Measurements from ENCODE around the gene RNF157. TPM values are rescaled to one million over a fixed set of nuclear protein-coding genes. Genes with fewer than 3 reads are reported as not detected.

The RNF157 gene
- total and polyA plus RNA-seq, 9 of the 15 experiments (the other 6 are each of a cell fraction or from before 2014, with no cell fraction given), result 8.1 to 31.7 (median 20.8) TPM

DNA sequence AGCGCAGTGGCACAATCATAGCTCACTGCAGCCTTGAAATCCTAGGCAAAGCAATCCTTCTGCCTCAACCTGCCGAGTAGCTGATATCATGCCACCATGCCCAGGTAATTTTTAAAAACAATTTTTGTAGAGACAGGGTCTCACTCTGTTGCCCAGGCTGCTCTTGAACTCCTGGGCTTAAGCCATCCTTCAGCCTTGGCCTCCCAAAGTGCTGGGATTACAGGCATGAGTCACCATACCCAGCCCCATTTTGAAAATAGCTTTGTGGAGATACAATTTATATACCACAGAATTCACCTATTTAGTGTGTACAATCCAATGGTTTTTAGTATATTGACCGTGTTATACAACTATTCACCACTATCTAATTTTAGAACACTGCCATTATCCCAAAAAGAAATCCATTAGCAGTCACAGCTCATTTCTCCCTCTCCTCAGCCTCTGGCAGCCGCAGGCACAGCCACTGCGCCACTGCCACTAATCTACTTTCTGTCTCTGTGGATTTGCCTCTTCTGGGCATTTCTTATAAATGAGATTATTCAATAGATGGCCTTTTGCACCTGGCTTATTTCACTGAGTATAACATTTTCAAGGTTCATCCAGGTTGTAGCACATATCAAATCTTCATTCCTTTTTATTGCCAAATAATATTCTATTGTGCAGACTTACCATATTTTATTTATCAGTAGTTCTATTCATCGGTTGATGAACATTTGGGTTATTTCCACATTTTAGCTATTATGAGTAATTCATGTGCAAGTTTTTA, 6.5 kb downstream of the RNF157 start (continued):
- TF ChIP-seq PRMT5 (CRISPR knock-in tag; IDR thresholded peaks at IDR 0.05) (no peak), ARHGAP35 (IDR thresholded peaks at IDR 0.05; ENCODE audit: partially characterized antibody) (no peak), SIN3A (IDR thresholded peaks at IDR 0.05; ENCODE audit: borderline replicate concordance in 2 of 2, control insufficient read depth in 1 of 2, low read depth in 2 of 2, low read length in 2 of 2) (no peak), ZNF76 (CRISPR knock-in tag; IDR thresholded peaks at IDR 0.05; ENCODE audit: borderline replicate concordance) (no peak), U2AF1 (optimal IDR thresholded peaks at IDR 0.05; ENCODE audit: low read depth, low read length) (no peak), NR1H2 (CRISPR knock-in tag; IDR thresholded peaks at IDR 0.05) (no peak), RHOXF2B (CRISPR knock-in tag; conservative IDR thresholded peaks at IDR 0.05) (no peak), MCM2 (IDR thresholded peaks at IDR 0.05; ENCODE audit: low read depth) (no peak), RBFOX2 (IDR thresholded peaks at IDR 0.05; ENCODE audit: low read depth, low read length) (no peak), GTF2A2 (tag; IDR thresholded peaks at IDR 0.05) (no peak), ZNF717 (CRISPR knock-in tag; IDR thresholded peaks at IDR 0.05) (no peak), ZNF707 (CRISPR knock-in tag; conservative IDR thresholded peaks at IDR 0.05) (no peak)
- TF ChIP-seq, protein P1, sequence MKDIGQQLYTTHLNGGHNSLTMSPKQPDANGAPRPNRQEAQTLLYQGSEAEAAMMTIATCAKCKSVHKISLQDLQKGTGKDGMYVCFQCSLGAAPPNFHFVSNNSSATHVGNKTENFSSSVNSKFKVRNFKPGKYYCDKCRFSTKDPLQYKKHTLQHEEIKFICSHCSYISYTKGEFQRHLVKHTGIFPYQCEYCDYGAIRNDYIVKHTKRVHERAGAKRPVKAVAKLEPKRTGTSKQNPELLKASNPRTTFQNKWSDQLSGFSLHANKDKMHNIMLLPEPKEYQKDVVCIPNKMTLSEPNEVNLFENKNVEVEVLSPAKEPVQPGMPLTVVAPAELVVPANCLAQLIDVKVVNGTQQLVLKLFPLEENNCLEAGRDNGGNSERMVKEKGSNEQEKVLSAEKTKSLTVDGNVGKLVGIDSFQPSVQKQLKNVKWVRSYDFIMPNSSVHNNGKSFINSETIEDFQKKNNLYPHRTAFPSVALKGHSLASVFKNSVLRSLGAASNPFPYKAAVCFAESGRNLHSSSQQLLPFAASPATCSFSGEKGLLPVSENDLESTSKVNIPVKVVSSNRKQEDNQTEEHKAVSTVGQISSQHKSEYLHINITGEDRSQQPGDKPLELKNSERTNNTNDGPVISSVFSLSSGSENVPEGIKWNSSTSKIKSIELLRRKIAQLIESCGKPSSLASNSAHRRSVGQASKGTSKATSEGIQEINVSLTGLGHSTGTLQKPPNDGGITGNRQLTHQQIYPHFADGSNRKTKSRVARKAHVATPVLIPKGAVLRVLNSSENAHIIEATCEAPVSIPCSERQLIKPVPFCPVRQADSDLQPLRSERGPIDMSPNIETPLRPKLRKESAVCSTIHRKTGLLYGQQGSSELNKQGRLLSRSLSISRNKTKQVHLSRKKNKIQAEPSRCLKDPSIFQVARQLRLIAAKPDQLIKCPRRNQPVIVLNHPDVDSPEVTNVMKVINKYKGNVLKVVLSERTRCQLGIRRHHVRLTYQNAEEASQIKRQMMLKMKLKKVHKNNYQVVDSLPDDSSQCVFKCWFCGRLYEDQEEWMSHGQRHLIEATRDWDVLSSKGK (CRISPR knock-in tag; IDR thresholded peaks at IDR 0.05), result no peak
- TF ChIP-seq, protein P2, sequence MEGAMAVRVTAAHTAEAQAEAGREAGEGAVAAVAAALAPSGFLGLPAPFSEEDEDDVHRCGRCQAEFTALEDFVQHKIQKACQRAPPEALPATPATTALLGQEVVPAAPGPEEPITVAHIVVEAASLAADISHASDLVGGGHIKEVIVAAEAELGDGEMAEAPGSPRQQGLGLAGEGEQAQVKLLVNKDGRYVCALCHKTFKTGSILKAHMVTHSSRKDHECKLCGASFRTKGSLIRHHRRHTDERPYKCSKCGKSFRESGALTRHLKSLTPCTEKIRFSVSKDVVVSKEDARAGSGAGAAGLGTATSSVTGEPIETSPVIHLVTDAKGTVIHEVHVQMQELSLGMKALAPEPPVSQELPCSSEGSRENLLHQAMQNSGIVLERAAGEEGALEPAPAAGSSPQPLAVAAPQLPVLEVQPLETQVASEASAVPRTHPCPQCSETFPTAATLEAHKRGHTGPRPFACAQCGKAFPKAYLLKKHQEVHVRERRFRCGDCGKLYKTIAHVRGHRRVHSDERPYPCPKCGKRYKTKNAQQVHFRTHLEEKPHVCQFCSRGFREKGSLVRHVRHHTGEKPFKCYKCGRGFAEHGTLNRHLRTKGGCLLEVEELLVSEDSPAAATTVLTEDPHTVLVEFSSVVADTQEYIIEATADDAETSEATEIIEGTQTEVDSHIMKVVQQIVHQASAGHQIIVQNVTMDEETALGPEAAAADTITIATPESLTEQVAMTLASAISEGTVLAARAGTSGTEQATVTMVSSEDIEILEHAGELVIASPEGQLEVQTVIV (CRISPR knock-in tag; IDR thresholded peaks at IDR 0.05; ENCODE audit: borderline replicate concordance), result no peak
- TF ChIP-seq, protein P3, sequence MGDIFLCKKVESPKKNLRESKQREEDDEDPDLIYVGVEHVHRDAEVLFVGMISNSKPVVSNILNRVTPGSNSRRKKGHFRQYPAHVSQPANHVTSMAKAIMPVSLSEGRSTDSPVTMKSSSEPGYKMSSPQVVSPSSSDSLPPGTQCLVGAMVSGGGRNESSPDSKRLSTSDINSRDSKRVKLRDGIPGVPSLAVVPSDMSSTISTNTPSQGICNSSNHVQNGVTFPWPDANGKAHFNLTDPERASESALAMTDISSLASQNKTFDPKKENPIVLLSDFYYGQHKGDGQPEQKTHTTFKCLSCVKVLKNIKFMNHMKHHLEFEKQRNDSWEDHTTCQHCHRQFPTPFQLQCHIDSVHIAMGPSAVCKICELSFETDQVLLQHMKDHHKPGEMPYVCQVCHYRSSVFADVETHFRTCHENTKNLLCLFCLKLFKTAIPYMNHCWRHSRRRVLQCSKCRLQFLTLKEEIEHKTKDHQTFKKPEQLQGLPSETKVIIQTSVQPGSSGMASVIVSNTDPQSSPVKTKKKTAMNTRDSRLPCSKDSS (IDR thresholded peaks at IDR 0.05; ENCODE audit: low read depth, partially characterized antibody), result no peak
- TF ChIP-seq, protein P4, sequence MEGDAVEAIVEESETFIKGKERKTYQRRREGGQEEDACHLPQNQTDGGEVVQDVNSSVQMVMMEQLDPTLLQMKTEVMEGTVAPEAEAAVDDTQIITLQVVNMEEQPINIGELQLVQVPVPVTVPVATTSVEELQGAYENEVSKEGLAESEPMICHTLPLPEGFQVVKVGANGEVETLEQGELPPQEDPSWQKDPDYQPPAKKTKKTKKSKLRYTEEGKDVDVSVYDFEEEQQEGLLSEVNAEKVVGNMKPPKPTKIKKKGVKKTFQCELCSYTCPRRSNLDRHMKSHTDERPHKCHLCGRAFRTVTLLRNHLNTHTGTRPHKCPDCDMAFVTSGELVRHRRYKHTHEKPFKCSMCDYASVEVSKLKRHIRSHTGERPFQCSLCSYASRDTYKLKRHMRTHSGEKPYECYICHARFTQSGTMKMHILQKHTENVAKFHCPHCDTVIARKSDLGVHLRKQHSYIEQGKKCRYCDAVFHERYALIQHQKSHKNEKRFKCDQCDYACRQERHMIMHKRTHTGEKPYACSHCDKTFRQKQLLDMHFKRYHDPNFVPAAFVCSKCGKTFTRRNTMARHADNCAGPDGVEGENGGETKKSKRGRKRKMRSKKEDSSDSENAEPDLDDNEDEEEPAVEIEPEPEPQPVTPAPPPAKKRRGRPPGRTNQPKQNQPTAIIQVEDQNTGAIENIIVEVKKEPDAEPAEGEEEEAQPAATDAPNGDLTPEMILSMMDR (IDR thresholded peaks at IDR 0.05 in 2 of 3, conservative IDR thresholded peaks at IDR 0.05 in 1 of 3; ENCODE audit: insufficient read depth in 2 of 3, low read depth in 1 of 3, low read length in 3 of 3), result no peak
